ENCODE measurements around the gene TSTD1. TPM values are rescaled to one million over a fixed set of nuclear protein-coding genes. Genes with fewer than 3 reads are reported as not detected.
"Not testable (repeated sequence)": the region's sequence is repeated elsewhere in the genome, so short reads cannot be mapped to it uniquely, and the experiment has no call there.

TSTD1 gene
- total and polyA plus RNA-seq, 2 of the 8 experiments (the other 6 are each of a cell fraction or from before 2014, with no cell fraction given), result 60.9 to 314 TPM

DNA sequence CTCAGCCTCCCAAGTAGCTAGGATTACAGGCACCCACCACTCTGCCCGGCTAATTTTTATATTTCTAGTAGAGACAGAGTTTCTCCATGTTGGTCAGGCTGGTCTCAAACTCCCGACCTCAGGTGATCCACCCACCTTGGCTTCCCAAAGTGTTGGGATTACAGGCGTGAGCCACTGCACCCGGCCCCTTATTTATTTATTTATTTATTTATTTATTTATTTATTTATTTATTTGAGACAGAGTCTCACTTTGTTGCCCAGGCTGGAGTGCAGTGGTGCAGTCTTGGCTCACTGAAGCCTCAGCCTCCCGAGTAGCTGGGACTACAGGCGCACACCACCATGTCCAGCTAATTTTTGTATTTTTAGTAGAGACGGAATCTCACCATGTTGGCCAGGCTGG lies 26.9 kb upstream of the TSTD1 start:
- not testable (repeated sequence) for H3K27me3 ChIP-seq (replicated peaks in 1 of 4; ENCODE audit: control insufficient read depth in 3 of 4, extremely low read depth in 1 of 4, insufficient read depth in 3 of 4, low read length in 3 of 4); H3K9ac ChIP-seq (replicated peaks in 1 of 4; ENCODE audit: extremely low read depth in 1 of 4, low read depth in 3 of 4, low read length in 3 of 4); H3K79me1 ChIP-seq (ENCODE audit: low read depth, low read length); H2BK15ac ChIP-seq (ENCODE audit: low read length); H3K27ac ChIP-seq (ENCODE audit: low read depth, low read length); H3K4me3 ChIP-seq (ENCODE audit: extremely low read depth in 1 of 4, insufficient read depth in 2 of 4, low read depth in 3 of 4, low read length in 4 of 4); H3K4ac ChIP-seq (replicated peaks; ENCODE audit: insufficient read length, low read depth, low read length); H2BK12ac ChIP-seq (ENCODE audit: low read depth, low read length); H2AK5ac ChIP-seq (ENCODE audit: low read depth, low read length); H3K56ac ChIP-seq (replicated peaks; ENCODE audit: insufficient read length, low read depth, low read length); H3K79me2 ChIP-seq (ENCODE audit: control insufficient read depth in 1 of 2, insufficient read depth in 2 of 2, low read length in 2 of 2); H3K4me1 ChIP-seq (replicated peaks in 1 of 4; ENCODE audit: control insufficient read depth in 3 of 4, insufficient read depth in 4 of 4, low read length in 3 of 4); H4K91ac ChIP-seq (replicated peaks; ENCODE audit: insufficient read length, low read length); H2BK20ac ChIP-seq (ENCODE audit: low read length); H4K8ac ChIP-seq (ENCODE audit: extremely low read depth, insufficient read depth, low read length); FAIRE-seq; H4K5ac ChIP-seq (ENCODE audit: insufficient read length, low read depth, low read length); H3K23ac ChIP-seq (ENCODE audit: insufficient read length); H3K4me2 ChIP-seq (ENCODE audit: insufficient read depth in 1 of 2, low read depth in 2 of 2, low read length in 2 of 2); H3K23me2 ChIP-seq (ENCODE audit: low read depth, low read length); H2AFZ ChIP-seq (ENCODE audit: low read length); H3K9me3 ChIP-seq (ENCODE audit: insufficient read depth in 2 of 2, low read depth in 1 of 2, low read length in 1 of 2); H2BK120ac ChIP-seq (replicated peaks; ENCODE audit: low read depth, low read length); H4K20me1 ChIP-seq (replicated peaks in 1 of 2; ENCODE audit: control insufficient read depth in 1 of 2, insufficient read depth in 2 of 2, low read length in 2 of 2); H3K14ac ChIP-seq (ENCODE audit: insufficient read length); H3K36me3 ChIP-seq (ENCODE audit: control insufficient read depth in 2 of 4, insufficient read depth in 4 of 4, low read length in 3 of 4); DNase-seq (ENCODE audit: low read depth in 1 of 2, low spot score in 2 of 2); H3K18ac ChIP-seq (ENCODE audit: extremely low read depth, low read length); H2BK5ac ChIP-seq (ENCODE audit: low read depth, low read length)
- ChIA-PET CTCF (ENCODE audit: partially characterized antibody) (interaction anchor here (1.8 to 17.8 kb wide), 2 partner anchors 32 kb away, joined by 10 to 282 read pairs; partner anchors contain the start of gene KLHDC9), POLR2A (ENCODE audit: partially characterized antibody) (interaction anchor here (1.2 kb wide), 1 partner anchor 28 kb away, joined by 4 read pairs; no protein-coding TSS in a partner anchor)
- 91% methylated on average over 7 of the region's 7 CpGs; no CpG with 5 or more reads in 1 of the 2 experiments for WGBS, 2 experiments (ENCODE audit: extremely low coverage in 1 of 2, insufficient coverage in 1 of 2, insufficient read length in 1 of 2, insufficient replicate concordance in 2 of 2, low coverage in 1 of 2, low lambda C conversion rate in 2 of 2, missing lambda C conversion rate in 1 of 2)

- H3K36me3 ChIP-seq (ENCODE audit: control insufficient read depth in 2 of 4, insufficient read depth in 4 of 4, low read length in 3 of 4); H2BK120ac ChIP-seq (replicated peaks; ENCODE audit: low read depth, low read length); H3K23ac ChIP-seq (ENCODE audit: insufficient read length); H3K14ac ChIP-seq (ENCODE audit: insufficient read length); H3K79me1 ChIP-seq (ENCODE audit: low read depth, low read length); H3K27ac ChIP-seq (ENCODE audit: low read depth, low read length); H2BK15ac ChIP-seq (ENCODE audit: low read length); H3K18ac ChIP-seq (ENCODE audit: extremely low read depth, low read length); H3K79me2 ChIP-seq (ENCODE audit: control insufficient read depth in 1 of 2, insufficient read depth in 2 of 2, low read length in 2 of 2); H2BK12ac ChIP-seq (ENCODE audit: low read depth, low read length); H2AK5ac ChIP-seq (ENCODE audit: low read depth, low read length); FAIRE-seq; H2BK5ac ChIP-seq (ENCODE audit: low read depth, low read length); H4K5ac ChIP-seq (ENCODE audit: insufficient read length, low read depth, low read length); H3K9ac ChIP-seq (replicated peaks in 1 of 4; ENCODE audit: extremely low read depth in 1 of 4, low read depth in 3 of 4, low read length in 3 of 4); H3K56ac ChIP-seq (replicated peaks; ENCODE audit: insufficient read length, low read depth, low read length); H4K8ac ChIP-seq (ENCODE audit: extremely low read depth, insufficient read depth, low read length); H3K4ac ChIP-seq (replicated peaks; ENCODE audit: insufficient read length, low read depth, low read length); H2AFZ ChIP-seq (ENCODE audit: low read length); H2BK20ac ChIP-seq (ENCODE audit: low read length); H4K91ac ChIP-seq (replicated peaks; ENCODE audit: insufficient read length, low read length); H3K27me3 ChIP-seq (replicated peaks in 1 of 4; ENCODE audit: control insufficient read depth in 3 of 4, extremely low read depth in 1 of 4, insufficient read depth in 3 of 4, low read length in 3 of 4); H3K4me3 ChIP-seq (ENCODE audit: extremely low read depth in 1 of 4, insufficient read depth in 2 of 4, low read depth in 3 of 4, low read length in 4 of 4); POLR2A ChIA-PET (ENCODE audit: partially characterized antibody); DNase-seq (ENCODE audit: low read depth in 1 of 2, low spot score in 2 of 2); H3K4me2 ChIP-seq (ENCODE audit: insufficient read depth in 1 of 2, low read depth in 2 of 2, low read length in 2 of 2); H3K9me3 ChIP-seq (ENCODE audit: insufficient read depth in 2 of 2, low read depth in 1 of 2, low read length in 1 of 2); H3K4me1 ChIP-seq (replicated peaks in 1 of 4; ENCODE audit: control insufficient read depth in 3 of 4, insufficient read depth in 4 of 4, low read length in 3 of 4); H4K20me1 ChIP-seq (replicated peaks in 1 of 2; ENCODE audit: control insufficient read depth in 1 of 2, insufficient read depth in 2 of 2, low read length in 2 of 2); H3K23me2 ChIP-seq (ENCODE audit: low read depth, low read length): not testable (repeated sequence)
- CTCF ChIA-PET (ENCODE audit: partially characterized antibody), result interaction anchor here (1.2 to 1.8 kb wide), 2 partner anchors 22 to 33 kb away, joined by 4 to 10 read pairs; partner anchors contain the start of gene KLHDC9
- WGBS, 2 experiments (ENCODE audit: extremely low coverage in 1 of 2, insufficient coverage in 1 of 2, insufficient read length in 1 of 2, insufficient replicate concordance in 2 of 2, low coverage in 1 of 2, low lambda C conversion rate in 2 of 2, missing lambda C conversion rate in 1 of 2), result 76% methylated on average over 6 of the region's 6 CpGs; no CpG with 5 or more reads in 1 of the 2 experiments
Measured at GRCh38 chr1:161063936-161064335, 25.2 kb upstream of the TSTD1 start.

Measured in H1 (cell line).